ENCODE results near the gene NOD2.

- TF ChIP-seq CTCF (IDR thresholded peaks at IDR 0.05) = no peak
- TF ChIP-seq POLR2A (IDR thresholded peaks at IDR 0.05) = no peak
- no peak for TF ChIP-seq POLR2AphosphoS5 (IDR thresholded peaks at IDR 0.05)
These were observed 33.6 kb upstream of the NOD2 start for GRCh38 chr16:50659806-50660205.

Measured in transverse colon (tissue), 4 donors.